ENCODE results near the gene UHRF1. TPM values are rescaled to one million over a fixed set of nuclear protein-coding genes. Genes with fewer than 3 reads are reported as not detected.

UHRF1 gene
- total RNA-seq, 2 experiments from 2014 or later: 173 to 180 TPM

- no peaks in the 10 kb centered on the region for H3K9me3 Mint-ChIP-seq (ENCODE audit: insufficient read depth)
- H3K4me1 Mint-ChIP-seq (ENCODE audit: low read depth): peaks cover 14% of the 10 kb centered on the region
- POLR2A ChIA-PET: no interaction called here
- H3K4me3 Mint-ChIP-seq: no peak overlapping the region
- H3K36me3 Mint-ChIP-seq (ENCODE audit: low read depth): peaks cover 5% of the 10 kb centered on the region
- no peak for DNase-seq
- H3K27ac Mint-ChIP-seq: no peak overlapping the region
- H3K27me3 Mint-ChIP-seq (ENCODE audit: low read depth): no peaks in the 10 kb centered on the region
- no peak for ATAC-seq
- CTCF ChIA-PET: no interaction called here
These were observed 68.2 kb downstream of the UHRF1 start for GRCh38 chr19:4977299-4978174.

DNA sequence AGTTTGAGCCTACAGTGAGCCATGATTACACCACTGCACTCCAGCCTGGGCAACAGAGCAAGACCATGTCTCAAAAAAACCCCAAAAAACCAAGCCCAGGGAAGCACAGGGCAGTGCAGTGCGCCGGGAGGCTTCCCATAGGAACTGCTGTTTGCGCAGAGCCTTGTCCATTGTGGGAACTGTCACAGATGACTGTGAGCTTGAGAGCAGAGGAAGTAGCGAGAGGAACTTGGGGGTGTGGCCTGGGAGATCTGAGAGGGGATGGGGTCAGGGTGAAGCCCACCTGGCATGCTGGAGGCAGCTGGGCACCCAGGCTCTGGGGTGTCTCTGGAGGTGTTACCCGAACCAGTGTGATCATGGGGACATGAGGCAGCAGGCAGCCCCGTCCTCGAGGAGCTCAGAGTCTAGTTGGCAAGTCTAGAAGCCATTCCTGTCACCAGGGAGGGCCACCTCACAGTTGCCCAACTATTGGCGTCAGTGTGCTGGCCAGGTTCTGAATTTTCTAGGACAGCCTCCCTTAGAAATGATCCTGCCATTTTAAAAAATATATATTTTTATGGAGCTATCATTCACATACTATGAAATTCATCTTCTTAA is 70.0 kb downstream of the UHRF1 start:
- H3K9me3 Mint-ChIP-seq (ENCODE audit: insufficient read depth): no peaks in the 10 kb centered on the region
- H3K27ac Mint-ChIP-seq: no peak overlapping the region
- H3K4me1 Mint-ChIP-seq (ENCODE audit: low read depth): peaks cover 13% of the 10 kb centered on the region
- H3K4me3 Mint-ChIP-seq: no peak overlapping the region
- no peaks in the 10 kb centered on the region for H3K27me3 Mint-ChIP-seq (ENCODE audit: low read depth)
- ChIA-PET POLR2A (no interaction called here), CTCF (no interaction called here)
- ATAC-seq (no peak), DNase-seq (no peak)
- H3K36me3 Mint-ChIP-seq (ENCODE audit: low read depth): peaks cover 5% of the 10 kb centered on the region

- POLR2A ChIA-PET: interaction anchor here (0.6 kb wide), 1 partner anchor 112 kb away, joined by 3 read pairs; the partner anchor contains the start of gene PLIN3
- no peak for ATAC-seq
These were observed 70.8 kb downstream of the UHRF1 start for GRCh38 chr19:4980067-4980466.

GRCh38 chr19:4980838-4981680 is 71.8 kb downstream of the UHRF1 start:
- ChIA-PET POLR2A (no interaction called here), CTCF (no interaction called here)
- no peak for DNase-seq
- Mint-ChIP-seq H3K27ac (no peak overlapping the region), H3K4me1 (ENCODE audit: low read depth) (peaks cover 13% of the 10 kb centered on the region), H3K27me3 (ENCODE audit: low read depth) (no peaks in the 10 kb centered on the region), H3K36me3 (ENCODE audit: low read depth) (peaks cover 5% of the 10 kb centered on the region), H3K4me3 (no peak overlapping the region), H3K9me3 (ENCODE audit: insufficient read depth) (no peaks in the 10 kb centered on the region)
- no peak for ATAC-seq

More at GRCh38 chr19:4980067-4980466, 70.8 kb downstream of the UHRF1 start:
- CTCF ChIA-PET: no interaction called here
- Mint-ChIP-seq H3K4me3 (no peak overlapping the region), H3K27ac (no peak overlapping the region), H3K4me1 (ENCODE audit: low read depth) (peaks cover 13% of the 10 kb centered on the region), H3K9me3 (ENCODE audit: insufficient read depth) (no peaks in the 10 kb centered on the region), H3K36me3 (ENCODE audit: low read depth) (peaks cover 5% of the 10 kb centered on the region), H3K27me3 (ENCODE audit: low read depth) (no peaks in the 10 kb centered on the region)
- no peak for DNase-seq

- no peak overlapping the region for H3K27ac Mint-ChIP-seq
- H3K36me3 Mint-ChIP-seq (ENCODE audit: low read depth): peaks cover 5% of the 10 kb centered on the region
- H3K4me1 Mint-ChIP-seq (ENCODE audit: low read depth): peaks cover 16% of the 10 kb centered on the region
- CTCF ChIA-PET: no interaction called here
- DNase-seq (no peak), ATAC-seq (no peak)
- H3K27me3 Mint-ChIP-seq (ENCODE audit: low read depth): no peaks in the 10 kb centered on the region
- H3K9me3 Mint-ChIP-seq (ENCODE audit: insufficient read depth): no peaks in the 10 kb centered on the region
- POLR2A ChIA-PET: no interaction called here
- no peak overlapping the region for H3K4me3 Mint-ChIP-seq
These were observed 72.3 kb downstream of the UHRF1 start for GRCh38 chr19:4981681-4981958.

- DNase-seq: no peak
- ATAC-seq: no peak
- H3K27me3 Mint-ChIP-seq (ENCODE audit: low read depth): no peaks in the 10 kb centered on the region
- ChIA-PET POLR2A (no interaction called here), CTCF (no interaction called here)
- no peak overlapping the region for H3K4me3 Mint-ChIP-seq
- no peaks in the 10 kb centered on the region for H3K9me3 Mint-ChIP-seq (ENCODE audit: insufficient read depth)
- no peak overlapping the region for H3K27ac Mint-ChIP-seq
- H3K36me3 Mint-ChIP-seq (ENCODE audit: low read depth): no peaks in the 10 kb centered on the region
- H3K4me1 Mint-ChIP-seq (ENCODE audit: low read depth): peaks cover 23% of the 10 kb centered on the region
These were observed 74.2 kb downstream of the UHRF1 start for GRCh38 chr19:4983346-4984105.

DNA sequence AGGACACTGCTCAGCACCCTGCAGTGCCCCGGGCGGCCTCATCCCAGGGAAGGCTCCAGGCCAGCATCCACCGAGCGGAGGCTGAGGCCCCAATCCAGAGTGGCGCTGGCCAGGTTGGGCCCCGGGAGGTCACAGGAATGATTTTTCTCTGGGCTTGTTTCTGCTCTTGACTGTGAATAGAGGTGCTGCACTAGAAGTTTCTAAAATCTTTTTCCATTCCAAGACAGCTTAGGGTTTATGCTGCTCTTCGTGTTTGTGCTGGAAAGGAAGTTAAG is 74.7 kb downstream of the UHRF1 start:
- CTCF ChIA-PET: no interaction called here
- Mint-ChIP-seq H3K27ac (no peak overlapping the region), H3K27me3 (ENCODE audit: low read depth) (no peaks in the 10 kb centered on the region), H3K9me3 (ENCODE audit: insufficient read depth) (no peaks in the 10 kb centered on the region), H3K36me3 (ENCODE audit: low read depth) (no peaks in the 10 kb centered on the region), H3K4me1 (ENCODE audit: low read depth) (peaks cover 26% of the 10 kb centered on the region), H3K4me3 (no peak overlapping the region)
- ATAC-seq: no peak
- no peak for DNase-seq
- POLR2A ChIA-PET: no interaction called here

DNA sequence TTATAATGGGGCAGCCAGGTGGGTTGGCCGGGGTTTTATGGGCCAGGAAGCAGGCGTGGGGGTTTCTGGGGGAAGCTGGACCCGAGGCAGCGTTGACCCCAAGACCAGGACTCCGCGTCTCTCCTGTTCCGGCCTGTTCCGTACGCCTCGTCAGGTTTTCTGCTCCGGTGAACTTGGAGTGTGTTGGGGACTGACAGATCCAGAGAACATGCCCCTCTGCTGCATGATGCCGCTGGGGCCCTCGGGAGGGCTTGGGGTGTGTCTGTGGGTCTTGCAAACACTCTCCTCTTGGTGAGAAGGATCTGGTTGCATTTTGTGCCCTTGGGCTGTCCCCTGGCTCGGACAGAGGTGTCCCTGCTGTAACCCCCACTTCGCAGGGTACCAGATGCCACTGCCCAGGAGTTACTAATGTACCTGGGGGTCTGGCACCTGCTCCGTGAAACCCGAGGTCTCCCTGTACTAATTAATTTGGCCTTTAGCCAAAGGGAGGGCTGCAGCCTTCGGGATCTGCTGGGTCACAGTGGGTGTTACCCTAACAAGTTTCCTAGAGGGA is 75.2 kb downstream of the UHRF1 start:
- DNase-seq (no peak), ATAC-seq (no peak)
- CTCF ChIA-PET: no interaction called here
- Mint-ChIP-seq H3K9me3 (ENCODE audit: insufficient read depth) (no peaks in the 10 kb centered on the region), H3K36me3 (ENCODE audit: low read depth) (no peaks in the 10 kb centered on the region), H3K4me1 (ENCODE audit: low read depth) (peaks cover 22% of the 10 kb centered on the region), H3K4me3 (no peak overlapping the region), H3K27ac (no peak overlapping the region), H3K27me3 (ENCODE audit: low read depth) (no peaks in the 10 kb centered on the region)
- POLR2A ChIA-PET: no interaction called here

DNA sequence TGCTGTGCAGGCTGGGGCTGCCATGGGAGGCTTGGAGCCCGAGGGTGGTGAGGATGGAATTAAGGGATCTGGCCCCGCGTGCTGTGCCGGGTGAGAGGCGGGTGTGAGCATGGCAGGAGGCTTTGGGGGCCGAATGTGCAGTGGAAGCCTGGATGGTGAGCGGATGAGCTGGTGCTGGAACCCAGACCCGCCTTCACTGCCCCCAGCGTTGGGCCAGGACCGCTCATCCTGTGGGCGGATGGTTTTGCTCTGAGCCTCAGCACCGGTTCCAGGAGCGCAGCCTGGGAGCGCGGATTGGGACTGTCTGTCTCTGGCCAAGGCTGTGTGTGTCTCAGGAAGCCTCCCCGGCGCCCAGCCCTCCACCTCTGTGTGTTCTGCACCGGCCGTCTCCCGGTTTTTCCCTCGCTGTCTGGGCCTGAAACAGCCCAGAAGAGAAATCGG is 76.3 kb downstream of the UHRF1 start:
- no peaks in the 10 kb centered on the region for H3K36me3 Mint-ChIP-seq (ENCODE audit: low read depth)
- H3K4me3 Mint-ChIP-seq: no peak overlapping the region
- H3K27ac Mint-ChIP-seq: no peak overlapping the region
- no peaks in the 10 kb centered on the region for H3K27me3 Mint-ChIP-seq (ENCODE audit: low read depth)
- H3K4me1 Mint-ChIP-seq (ENCODE audit: low read depth): peaks cover 22% of the 10 kb centered on the region
- DNase-seq (no peak), ATAC-seq (no peak)
- no peaks in the 10 kb centered on the region for H3K9me3 Mint-ChIP-seq (ENCODE audit: insufficient read depth)
- CTCF ChIA-PET: no interaction called here
- POLR2A ChIA-PET: no interaction called here

DNA sequence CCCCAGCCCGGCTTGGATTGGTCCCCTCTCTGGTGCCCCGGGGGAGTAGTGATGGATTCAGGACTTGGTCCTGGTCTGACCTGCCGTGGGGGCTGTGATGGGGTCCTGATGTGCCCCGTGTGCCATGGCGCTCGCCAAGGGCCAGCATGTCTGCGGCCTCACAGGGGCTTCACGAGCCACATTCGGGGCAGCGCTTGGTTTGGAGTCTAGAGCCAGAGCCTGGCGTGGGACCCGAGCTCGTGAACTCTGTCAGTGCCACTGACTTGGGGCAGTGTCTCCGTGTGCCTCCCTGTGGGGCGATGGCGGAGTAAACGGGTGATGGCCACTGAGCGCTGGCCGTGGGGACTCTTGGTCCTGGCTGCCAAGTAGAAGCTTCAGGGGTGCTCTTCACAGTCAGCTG is 76.8 kb downstream of the UHRF1 start:
- peaks cover 20% of the 10 kb centered on the region for H3K4me1 Mint-ChIP-seq (ENCODE audit: low read depth)
- ATAC-seq: no peak
- no peaks in the 10 kb centered on the region for H3K27me3 Mint-ChIP-seq (ENCODE audit: low read depth)
- no peaks in the 10 kb centered on the region for H3K36me3 Mint-ChIP-seq (ENCODE audit: low read depth)
- ChIA-PET POLR2A (no interaction called here), CTCF (no interaction called here)
- H3K9me3 Mint-ChIP-seq (ENCODE audit: insufficient read depth): no peaks in the 10 kb centered on the region
- H3K4me3 Mint-ChIP-seq: no peak overlapping the region
- DNase-seq: no peak
- H3K27ac Mint-ChIP-seq: no peak overlapping the region

DNA sequence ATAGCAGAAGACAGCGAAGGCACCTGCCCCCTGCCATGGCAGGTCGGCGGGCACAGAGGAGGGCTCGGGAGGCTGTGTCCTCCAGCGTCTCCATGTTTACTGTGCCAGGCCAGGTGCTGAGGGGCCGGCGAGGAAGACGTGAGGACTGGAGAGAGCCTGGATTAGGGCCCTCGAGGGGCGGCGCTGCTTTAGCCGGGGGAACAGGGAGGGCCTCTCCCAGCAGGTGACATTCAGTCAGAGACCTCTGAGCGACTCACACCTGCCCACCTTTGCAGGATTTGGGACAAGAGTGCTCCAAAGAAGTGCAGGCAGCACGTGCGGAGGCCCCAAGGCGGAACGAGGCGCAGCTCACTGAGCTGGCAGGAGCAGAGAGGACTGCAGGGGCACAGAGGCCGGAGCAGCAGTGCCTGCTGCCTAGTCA is 77.2 kb downstream of the UHRF1 start:
- Mint-ChIP-seq H3K4me3 (no peak overlapping the region), H3K27ac (no peak overlapping the region), H3K9me3 (ENCODE audit: insufficient read depth) (no peaks in the 10 kb centered on the region), H3K36me3 (ENCODE audit: low read depth) (no peaks in the 10 kb centered on the region), H3K4me1 (ENCODE audit: low read depth) (peaks cover 17% of the 10 kb centered on the region), H3K27me3 (ENCODE audit: low read depth) (no peaks in the 10 kb centered on the region)
- ChIA-PET POLR2A (no interaction called here), CTCF (no interaction called here)
- DNase-seq (no peak), ATAC-seq (no peak)

GRCh38 chr19:4987256-4987655 is 78.0 kb downstream of the UHRF1 start:
- DNase-seq: no peak
- H3K4me1 Mint-ChIP-seq (ENCODE audit: low read depth): peaks cover 14% of the 10 kb centered on the region
- peaks cover 2% of the 10 kb centered on the region for H3K36me3 Mint-ChIP-seq (ENCODE audit: low read depth)
- no peak for ATAC-seq
- ChIA-PET CTCF (no interaction called here), POLR2A (no interaction called here)
- H3K27ac Mint-ChIP-seq: no peak overlapping the region
- no peaks in the 10 kb centered on the region for H3K27me3 Mint-ChIP-seq (ENCODE audit: low read depth)
- H3K4me3 Mint-ChIP-seq: no peak overlapping the region
- no peaks in the 10 kb centered on the region for H3K9me3 Mint-ChIP-seq (ENCODE audit: insufficient read depth)

All from activated CD8-positive, alpha-beta T cell treated with anti-CD3 and anti-CD28 coated beads, Interleukin-2, amount 10 ng/mL, durations not matched to agents 7 days and 5 days (primary cell).